Measurements from ENCODE around the gene HS3ST2.
"Not testable (repeated sequence)": the region's sequence is repeated elsewhere in the genome, so short reads cannot be mapped to it uniquely, and the experiment has no call there.

DNA sequence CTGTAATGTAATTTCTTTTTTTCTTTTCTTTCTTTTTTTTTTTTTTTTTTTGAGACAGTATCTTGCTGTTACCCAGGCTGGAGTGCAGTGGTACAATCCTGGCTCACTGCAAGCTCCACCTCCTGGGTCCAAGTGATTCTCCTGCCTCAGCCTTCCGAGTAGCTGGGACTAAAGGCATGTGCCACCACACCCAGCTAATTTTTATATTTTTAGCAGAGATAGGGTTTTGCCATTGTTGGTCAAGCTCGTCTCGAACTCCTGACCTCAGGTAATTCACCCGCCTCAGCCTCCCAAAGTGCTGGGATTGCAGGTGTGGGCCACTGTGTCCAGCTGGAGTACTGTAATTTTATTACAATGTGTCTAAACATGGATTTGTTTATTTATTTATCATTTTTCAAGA, 28.1 kb downstream of the HS3ST2 start:
- TF ChIP-seq, protein P1, sequence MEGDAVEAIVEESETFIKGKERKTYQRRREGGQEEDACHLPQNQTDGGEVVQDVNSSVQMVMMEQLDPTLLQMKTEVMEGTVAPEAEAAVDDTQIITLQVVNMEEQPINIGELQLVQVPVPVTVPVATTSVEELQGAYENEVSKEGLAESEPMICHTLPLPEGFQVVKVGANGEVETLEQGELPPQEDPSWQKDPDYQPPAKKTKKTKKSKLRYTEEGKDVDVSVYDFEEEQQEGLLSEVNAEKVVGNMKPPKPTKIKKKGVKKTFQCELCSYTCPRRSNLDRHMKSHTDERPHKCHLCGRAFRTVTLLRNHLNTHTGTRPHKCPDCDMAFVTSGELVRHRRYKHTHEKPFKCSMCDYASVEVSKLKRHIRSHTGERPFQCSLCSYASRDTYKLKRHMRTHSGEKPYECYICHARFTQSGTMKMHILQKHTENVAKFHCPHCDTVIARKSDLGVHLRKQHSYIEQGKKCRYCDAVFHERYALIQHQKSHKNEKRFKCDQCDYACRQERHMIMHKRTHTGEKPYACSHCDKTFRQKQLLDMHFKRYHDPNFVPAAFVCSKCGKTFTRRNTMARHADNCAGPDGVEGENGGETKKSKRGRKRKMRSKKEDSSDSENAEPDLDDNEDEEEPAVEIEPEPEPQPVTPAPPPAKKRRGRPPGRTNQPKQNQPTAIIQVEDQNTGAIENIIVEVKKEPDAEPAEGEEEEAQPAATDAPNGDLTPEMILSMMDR (IDR thresholded peaks at IDR 0.05) = not testable (repeated sequence)
- TF ChIP-seq POLR2A, POLR2AphosphoS5 (IDR thresholded peaks at IDR 0.05): not testable (repeated sequence)

Data from stomach (tissue), 4 donors.